Liver (tissue), 9 donors: ENCODE data around the gene CLCN2. TPM values are rescaled to one million over a fixed set of nuclear protein-coding genes. Genes with fewer than 3 reads are reported as not detected.

Experiments
- DNase-seq: peaks from one replicate; pipeline ENCODE4 v3.0.0-alpha.2; 2017; ENCODE audit warnings: low spot score
- H3K27ac ChIP-seq, 2 donors: one replicate each; pipeline ENCODE4 v1.7.0; 2013; ENCODE audit warnings: inconsistent platforms in 2 of 2, low read length in 2 of 2, control low read depth in 1 of 2, low read depth in 1 of 2, mild to moderate bottlenecking in 1 of 2
- H3K27me3 ChIP-seq, 4 donors: one replicate each; pipeline versions ENCODE4 v1.6.1 to v1.7.0; 2013; ENCODE audit warnings: low read length in 3 of 4, inconsistent platforms in 1 of 4, mild to moderate bottlenecking in 1 of 4, moderate library complexity in 1 of 4; ENCODE audit not compliant: control insufficient read depth in 4 of 4, insufficient read depth in 4 of 4
- H3K36me3 ChIP-seq, 4 donors: one replicate each; pipeline versions ENCODE4 v1.6.1 to v1.7.0; 2013; ENCODE audit warnings: low read length in 3 of 4, mild to moderate bottlenecking in 3 of 4, low read depth in 1 of 4, moderate library complexity in 1 of 4; ENCODE audit not compliant: control insufficient read depth in 4 of 4, insufficient read depth in 3 of 4
- H3K4me1 ChIP-seq, 4 donors: one replicate each; pipeline versions ENCODE4 v1.6.1 to v1.7.0; 2013; ENCODE audit warnings: low read length in 3 of 4, mild to moderate bottlenecking in 3 of 4, moderate library complexity in 1 of 4; ENCODE audit not compliant: control insufficient read depth in 4 of 4, insufficient read depth in 4 of 4
- H3K4me3 ChIP-seq, 3 donors: one replicate each; pipeline versions ENCODE4 v1.6.1 to v1.7.0; 2013; ENCODE audit warnings: low read length in 3 of 3, control low read depth in 1 of 3, low read depth in 1 of 3, mild to moderate bottlenecking in 1 of 3
- H3K9ac ChIP-seq, 2 donors: one replicate each; pipeline ENCODE4 v1.7.0; 2013; ENCODE audit warnings: low read length in 2 of 2, mild to moderate bottlenecking in 2 of 2, moderate library complexity in 2 of 2, control low read depth in 1 of 2, low read depth in 1 of 2
- H3K9me3 ChIP-seq, 4 donors: one replicate each; pipeline versions ENCODE4 v1.6.1 to v1.7.0; 2013; ENCODE audit warnings: low read length in 3 of 4; ENCODE audit not compliant: control insufficient read depth in 4 of 4
- CTCF ChIP-seq: fragments of 150-350 bp; IDR thresholded peaks from 2 replicates; pipeline ENCODE4 v1.5.1; 2017; ENCODE audit warnings: improper control_type of control experiment, low read depth, low read length; ENCODE audit not compliant: missing input control
- EGR1 ChIP-seq, 2 donors: IDR thresholded peaks; 2 replicates each; pipeline ENCODE4 v1.6.1; 2016 to 2018; ENCODE audit warnings: antibody characterized with exemption in 2 of 2, low read depth in 2 of 2
- FOXA1 ChIP-seq: IDR thresholded peaks from 2 replicates; pipeline ENCODE4 v1.6.1; 2016; ENCODE audit warnings: antibody characterized with exemption
- FOXA2 ChIP-seq: IDR thresholded peaks from 2 replicates; pipeline ENCODE4 v1.6.1; 2016; ENCODE audit warnings: antibody characterized with exemption
- GABPA ChIP-seq, 2 donors: IDR thresholded peaks in 1 of 2; conservative IDR thresholded peaks in 1 of 2; 2 replicates each; pipeline ENCODE4 v1.6.1; 2016; ENCODE audit warnings: antibody characterized with exemption in 2 of 2, mild to moderate bottlenecking in 1 of 2, moderate library complexity in 1 of 2
- HNF4A ChIP-seq, 2 donors: conservative IDR thresholded peaks; 2 replicates each; pipeline ENCODE4 v1.6.1; 2016; ENCODE audit warnings: antibody characterized with exemption in 2 of 2, mild to moderate bottlenecking in 2 of 2
- HNF4G ChIP-seq: IDR thresholded peaks from 2 replicates; pipeline ENCODE4 v1.6.1; 2016; ENCODE audit warnings: antibody characterized with exemption
- JUND ChIP-seq, 2 donors: IDR thresholded peaks; 2 replicates each; pipeline ENCODE4 v1.6.1; 2016; ENCODE audit warnings: antibody characterized with exemption in 2 of 2
- NR2F2 ChIP-seq: IDR thresholded peaks from 2 replicates; pipeline ENCODE4 v1.6.1; 2016; ENCODE audit warnings: antibody characterized with exemption
- RAD21 ChIP-seq, 2 donors: IDR thresholded peaks; 2 replicates each; pipeline ENCODE4 v1.6.1; 2016; ENCODE audit warnings: antibody characterized with exemption in 2 of 2, mild to moderate bottlenecking in 2 of 2
- REST ChIP-seq: IDR thresholded peaks from 2 replicates; pipeline ENCODE4 v1.6.1; 2016; ENCODE audit warnings: antibody characterized with exemption, mild to moderate bottlenecking
- RXRA ChIP-seq, 2 donors: IDR thresholded peaks; 2 replicates each; pipeline ENCODE4 v1.6.1; 2017 to 2018; ENCODE audit warnings: antibody characterized with exemption in 2 of 2, mild to moderate bottlenecking in 1 of 2
- SP1 ChIP-seq: IDR thresholded peaks from 2 replicates; pipeline ENCODE4 v1.6.1; 2018; ENCODE audit warnings: antibody characterized with exemption, mild to moderate bottlenecking
- TAF1 ChIP-seq: conservative IDR thresholded peaks from 2 replicates; pipeline ENCODE4 v1.6.1; 2016; ENCODE audit warnings: antibody characterized with exemption, mild to moderate bottlenecking
- YY1 ChIP-seq: IDR thresholded peaks from 2 replicates; pipeline ENCODE4 v1.6.1; 2016; ENCODE audit warnings: antibody characterized with exemption, mild to moderate bottlenecking
- ZBTB33 ChIP-seq: IDR thresholded peaks from 2 replicates; pipeline ENCODE4 v1.6.1; 2016; ENCODE audit warnings: antibody characterized with exemption
- WGBS: extraction: QIAGEN DNeasy Blood & Tissue Kit; methylation state at CpG from one replicate; pipeline ENCODE4 v1.1.7; 2013; 5-methylcytosine and 5-hydroxymethylcytosine counted together
- polyA plus RNA-seq, 2 donors: library from polyadenylated mRNA; stranded (reverse) in 1 of 2; unstranded in 1 of 2; fragments of 200-250 nt in 1 of 2; fragments of >200 nt in 1 of 2; fragmentation: Nextera tagmentation in 1 of 2; extraction: Ambion mirVana in 1 of 2; gene quantifications; one replicate each; pipeline versions ENCODE4 v1.2.1 to v1.2.3, GENCODE V29; 2013 to 2015
- total RNA-seq, 2 donors: library from RNA; depleted of rRNA; stranded (reverse); fragments of >200 nt; gene quantifications; one replicate each; pipeline ENCODE4 v1.2.3, GENCODE V29; 2014
- TF ChIP-seq, protein P1 (sequence below): IDR thresholded peaks from 2 replicates; pipeline ENCODE4 v1.6.1; 2016; ENCODE audit warnings: antibody characterized with exemption
- TF ChIP-seq, protein P2 (sequence below): IDR thresholded peaks from 2 replicates; pipeline ENCODE4 v1.6.1; 2016; ENCODE audit warnings: antibody characterized with exemption
- donor health status: healthy.
- donor health status: healthy.
- donor health status: healthy.
- donor health status: healthy.
- donor health status: healthy.

Gene CLCN2
- total and polyA plus RNA-seq, 4 donors = 1.1 to 3.9 (median 2.6) TPM

- no peak overlapping the region for H3K9ac ChIP-seq
- H3K9me3 ChIP-seq = no peaks in the 10 kb centered on the region
- H3K4me3 ChIP-seq = no peak overlapping the region
- H3K27ac ChIP-seq = no peak overlapping the region
- H3K36me3 ChIP-seq = peaks cover 0 to 28% (median 22%) of the 10 kb centered on the region in 4 donors
- 93% methylated on average over 12 of the region's 12 CpGs for WGBS
- TF ChIP-seq HNF4G (no peak), NR2F2 (no peak), FOXA2 (no peak), RAD21 (IDR thresholded peaks at IDR 0.05) (no peak), JUND (IDR thresholded peaks at IDR 0.05) (no peak), EGR1 (IDR thresholded peaks at IDR 0.05; ENCODE audit: low read depth in 2 of 2) (no peak), HNF4A (conservative IDR thresholded peaks at IDR 0.05) (no peak), ZBTB33 (no peak), GABPA (IDR thresholded peaks at IDR 0.05 in 1 of 2, conservative IDR thresholded peaks at IDR 0.05 in 1 of 2) (no peak), SP1 (no peak), RXRA (IDR thresholded peaks at IDR 0.05) (no peak), CTCF (no peak), TAF1 (no peak), REST (no peak), FOXA1 (no peak), YY1 (no peak)
- TF ChIP-seq, protein P1, sequence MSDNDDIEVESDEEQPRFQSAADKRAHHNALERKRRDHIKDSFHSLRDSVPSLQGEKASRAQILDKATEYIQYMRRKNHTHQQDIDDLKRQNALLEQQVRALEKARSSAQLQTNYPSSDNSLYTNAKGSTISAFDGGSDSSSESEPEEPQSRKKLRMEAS = no peak
- TF ChIP-seq, protein P2, sequence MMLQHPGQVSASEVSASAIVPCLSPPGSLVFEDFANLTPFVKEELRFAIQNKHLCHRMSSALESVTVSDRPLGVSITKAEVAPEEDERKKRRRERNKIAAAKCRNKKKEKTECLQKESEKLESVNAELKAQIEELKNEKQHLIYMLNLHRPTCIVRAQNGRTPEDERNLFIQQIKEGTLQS = no peak
- DNase-seq = no peak
- H3K27me3 ChIP-seq = no peaks in the 10 kb centered on the region
- H3K4me1 ChIP-seq = peaks cover 3 to 32% (median 16%) of the 10 kb centered on the region in 4 donors
Measured at GRCh38 chr3:184375747-184376461, 14.5 kb upstream of the CLCN2 start.
